AG08396 (cell line): ENCODE results near the gene DAG1.
A peak's percentile ranks its signal among the peaks of the same experiment; 100 is the strongest.

Source experiments
- DNase-seq: peaks from one replicate; pipeline ENCODE4 v3.0.0; 2012; ENCODE audit warnings: low spot score, mixed read lengths

DAG1 gene

GRCh38 chr3:49554633-49555265 is 84.7 kb downstream of the DAG1 start:
- peak; percentile 84 for DNase-seq

- no peak for DNase-seq
Observed at GRCh38 chr3:49556500-49557275, 86.6 kb downstream of the DAG1 start.

GRCh38 chr3:49563040-49563578 is 93.0 kb downstream of the DAG1 start:
- DNase-seq = no peak

GRCh38 chr3:49563766-49564165 is 93.7 kb downstream of the DAG1 start:
- DNase-seq = no peak

- DNase-seq = no peak
Observed at GRCh38 chr3:49566312-49566711, 96.2 kb downstream of the DAG1 start.

GRCh38 chr3:49567406-49567805 is 97.3 kb downstream of the DAG1 start:
- no peak for DNase-seq

GRCh38 chr3:49568965-49569364 is 98.9 kb downstream of the DAG1 start:
- no peak for DNase-seq

GRCh38 chr3:49570028-49570654 is 100.1 kb downstream of the DAG1 start:
- no peak for DNase-seq

GRCh38 chr3:49582177-49582576 is 112.1 kb downstream of the DAG1 start:
- DNase-seq = no peak
